Hepatocyte (in vitro differentiated cells): Measurements from ENCODE around the gene PRELID3B. TPM values are rescaled to one million over a fixed set of nuclear protein-coding genes. Genes with fewer than 3 reads are reported as not detected.

ENCODE experiments used
- DNase-seq: peaks from one replicate; pipeline ENCODE4 v3.0.0-alpha.2; 2016; ENCODE audit warnings: low spot score
- H2AFZ ChIP-seq: fragments of 200-600 bp; sonication (generic); 2 replicates; pipeline ENCODE4 v1.6.0; 2016; ENCODE audit warnings: antibody characterized with exemption, mild to moderate bottlenecking
- H3K27ac ChIP-seq: fragments of 200-600 bp; sonication (generic); 2 replicates; pipeline ENCODE4 v1.5.1; 2016; ENCODE audit warnings: mild to moderate bottlenecking
- H3K27me3 ChIP-seq: fragments of 200-600 bp; sonication (generic); 2 replicates; pipeline ENCODE4 v1.6.1; 2016
- H3K36me3 ChIP-seq: fragments of 200-600 bp; sonication (generic); replicated peaks from 2 replicates; pipeline ENCODE4 v1.5.1; 2016; ENCODE audit warnings: low read depth; ENCODE audit not compliant: insufficient read depth
- H3K4me1 ChIP-seq: fragments of 200-600 bp; sonication (generic); 2 replicates; pipeline ENCODE4 v1.5.1; 2016; ENCODE audit warnings: mild to moderate bottlenecking, moderate library complexity; ENCODE audit not compliant: insufficient read depth
- H3K4me2 ChIP-seq: fragments of 200-600 bp; sonication (generic); 2 replicates; pipeline ENCODE4 v1.6.0; 2016
- H3K4me3 ChIP-seq: fragments of 200-600 bp; sonication (generic); 2 replicates; pipeline ENCODE4 v1.5.1; 2016; ENCODE audit warnings: mild to moderate bottlenecking
- H3K79me2 ChIP-seq: fragments of 200-600 bp; sonication (generic); 2 replicates; pipeline ENCODE4 v1.6.0; 2017; ENCODE audit warnings: mild to moderate bottlenecking
- H3K9me2 ChIP-seq: fragments of 200-600 bp; sonication (generic); replicated peaks from 2 replicates; pipeline ENCODE4 v1.6.0; 2017; ENCODE audit warnings: mild to moderate bottlenecking; ENCODE audit not compliant: insufficient read depth
- H3K9me3 ChIP-seq: fragments of 200-600 bp; sonication (generic); 2 replicates; pipeline ENCODE4 v1.5.1; 2016; ENCODE audit warnings: low read depth, mild to moderate bottlenecking
- H4K20me1 ChIP-seq: fragments of 200-600 bp; sonication (generic); 2 replicates; pipeline ENCODE4 v1.6.0; 2016; ENCODE audit warnings: mild to moderate bottlenecking; ENCODE audit not compliant: insufficient read depth, poor library complexity, severe bottlenecking
- EZH2 ChIP-seq: fragments of 200-600 bp; sonication (generic); IDR thresholded peaks from 2 replicates; pipeline ENCODE4 v1.6.1; 2016; ENCODE audit warnings: antibody characterized with exemption, mild to moderate bottlenecking, borderline replicate concordance
- EZH2phosphoT487 ChIP-seq: fragments of 200-600 bp; sonication (generic); IDR thresholded peaks from one replicate; pipeline ENCODE4 v1.6.1; 2018; ENCODE audit warnings: antibody characterized with exemption, mild to moderate bottlenecking, low read depth, moderate library complexity; ENCODE audit not compliant: unreplicated experiment, severe bottlenecking
- WGBS: methylation state at CpG from one replicate; pipeline ENCODE4 v1.1.6; 2016; ENCODE audit warnings: low lambda C conversion rate; ENCODE audit errors: missing lambda C conversion rate; 5-methylcytosine and 5-hydroxymethylcytosine counted together
- polyA plus RNA-seq: library from polyadenylated mRNA; unstranded; fragments of >200 nt; fragmentation: Nextera tagmentation; extraction: Ambion mirVana; gene quantifications from 2 replicates; pipeline ENCODE4 v1.2.1, GENCODE V29; 2016
- total RNA-seq: library from RNA; depleted of rRNA; stranded (reverse); fragments of >200 nt; gene quantifications from 2 replicates; pipeline ENCODE4 v1.2.3, GENCODE V29; 2014
- TF ChIP-seq, protein P1 (sequence below): fragments of 200-600 bp; sonication (generic); IDR thresholded peaks from 2 replicates; pipeline ENCODE4 v1.5.1; 2016; ENCODE audit warnings: antibody characterized with exemption, mild to moderate bottlenecking; ENCODE audit not compliant: poor library complexity

The PRELID3B gene
- total and polyA plus RNA-seq, 2 experiments from 2014 or later: 38.2 to 75.7 TPM

- DNase-seq: no peak
- Histone ChIP-seq H3K4me2 (peak overlapping the region; percentile 92), H3K9me2 (no peaks in the 10 kb centered on the region), H3K36me3 (peaks cover 3% of the 10 kb centered on the region), H4K20me1 (peaks cover 20% of the 10 kb centered on the region), H3K27ac (peak overlapping the region; percentile 6), H3K27me3 (no peaks in the 10 kb centered on the region), H3K9me3 (no peaks in the 10 kb centered on the region), H2AFZ (no peak overlapping the region), H3K4me3 (no peak overlapping the region), H3K4me1 (peaks cover 27% of the 10 kb centered on the region), H3K79me2 (peaks cover 66% of the 10 kb centered on the region)
- TF ChIP-seq, protein P1, sequence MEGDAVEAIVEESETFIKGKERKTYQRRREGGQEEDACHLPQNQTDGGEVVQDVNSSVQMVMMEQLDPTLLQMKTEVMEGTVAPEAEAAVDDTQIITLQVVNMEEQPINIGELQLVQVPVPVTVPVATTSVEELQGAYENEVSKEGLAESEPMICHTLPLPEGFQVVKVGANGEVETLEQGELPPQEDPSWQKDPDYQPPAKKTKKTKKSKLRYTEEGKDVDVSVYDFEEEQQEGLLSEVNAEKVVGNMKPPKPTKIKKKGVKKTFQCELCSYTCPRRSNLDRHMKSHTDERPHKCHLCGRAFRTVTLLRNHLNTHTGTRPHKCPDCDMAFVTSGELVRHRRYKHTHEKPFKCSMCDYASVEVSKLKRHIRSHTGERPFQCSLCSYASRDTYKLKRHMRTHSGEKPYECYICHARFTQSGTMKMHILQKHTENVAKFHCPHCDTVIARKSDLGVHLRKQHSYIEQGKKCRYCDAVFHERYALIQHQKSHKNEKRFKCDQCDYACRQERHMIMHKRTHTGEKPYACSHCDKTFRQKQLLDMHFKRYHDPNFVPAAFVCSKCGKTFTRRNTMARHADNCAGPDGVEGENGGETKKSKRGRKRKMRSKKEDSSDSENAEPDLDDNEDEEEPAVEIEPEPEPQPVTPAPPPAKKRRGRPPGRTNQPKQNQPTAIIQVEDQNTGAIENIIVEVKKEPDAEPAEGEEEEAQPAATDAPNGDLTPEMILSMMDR: no peak
- TF ChIP-seq EZH2phosphoT487 (no peak), EZH2 (no peak)
- WGBS: 30% methylated on average over 2 of the region's 2 CpGs
These were observed 13.8 kb downstream of the PRELID3B start for GRCh38 chr20:59028812-59029211.

DNA sequence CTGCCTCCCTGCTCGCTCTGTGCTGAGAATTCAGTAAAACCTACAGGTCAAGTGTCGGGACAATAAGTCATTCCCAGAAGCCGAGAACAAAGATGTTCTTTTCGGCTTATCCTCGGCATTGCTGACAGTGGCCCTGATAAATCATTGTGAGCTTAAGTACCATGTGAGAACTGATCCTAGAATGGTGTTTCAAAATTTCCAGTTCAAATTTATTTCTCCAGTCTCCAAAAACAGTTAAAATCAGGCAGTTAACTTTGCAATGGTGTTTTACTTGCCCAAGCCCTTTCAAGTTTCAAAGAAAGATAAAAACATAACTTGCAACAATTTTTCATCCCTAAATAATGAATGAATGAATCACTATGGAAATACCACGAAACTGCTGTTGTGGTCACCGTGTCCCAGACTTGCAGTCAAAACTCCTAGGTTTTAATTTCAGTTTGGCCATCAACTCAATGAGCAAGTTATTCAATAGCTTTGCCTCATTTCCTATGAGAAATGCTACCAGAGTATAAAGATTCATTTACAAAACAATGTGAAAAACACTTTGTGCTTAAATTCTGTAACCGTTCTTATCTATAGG lies 14.8 kb downstream of the PRELID3B start:
- H3K79me2 ChIP-seq: peaks cover 66% of the 10 kb centered on the region
- no peak overlapping the region for H3K27ac ChIP-seq

GRCh38 chr20:59026904-59027740 lies 15.5 kb downstream of the PRELID3B start:
- no peak overlapping the region for H3K4me2 ChIP-seq
- no peaks in the 10 kb centered on the region for H3K9me2 ChIP-seq
- 87% methylated on average over 5 of the region's 5 CpGs for WGBS
- H3K4me3 ChIP-seq: no peak overlapping the region
- H3K4me1 ChIP-seq: peaks cover 22% of the 10 kb centered on the region
- DNase-seq: no peak
- peaks cover 66% of the 10 kb centered on the region for H3K79me2 ChIP-seq
- no peak overlapping the region for H3K27ac ChIP-seq
- H3K36me3 ChIP-seq: peaks cover 3% of the 10 kb centered on the region
- no peaks in the 10 kb centered on the region for H3K9me3 ChIP-seq
- no peak overlapping the region for H2AFZ ChIP-seq
- H4K20me1 ChIP-seq: peaks cover 20% of the 10 kb centered on the region
- no peaks in the 10 kb centered on the region for H3K27me3 ChIP-seq
- TF ChIP-seq, protein P1: no peak
- TF ChIP-seq EZH2phosphoT487: no peak
- TF ChIP-seq EZH2: no peak

More for the DNA sequence above, 14.8 kb downstream of the PRELID3B start:
- TF ChIP-seq, protein P1: no peak
- TF ChIP-seq EZH2: no peak
- no peak for TF ChIP-seq EZH2phosphoT487
- Histone ChIP-seq H3K4me1 (peaks cover 22% of the 10 kb centered on the region), H3K9me2 (no peaks in the 10 kb centered on the region), H2AFZ (no peak overlapping the region), H3K36me3 (peaks cover 3% of the 10 kb centered on the region), H4K20me1 (peaks cover 20% of the 10 kb centered on the region), H3K4me3 (no peak overlapping the region), H3K4me2 (peak overlapping the region; percentile 92), H3K9me3 (no peaks in the 10 kb centered on the region), H3K27me3 (no peaks in the 10 kb centered on the region)
- 76% methylated on average over 8 of the region's 8 CpGs for WGBS
- DNase-seq: no peak
